ENCODE data around the gene HIP1R.

HIP1R gene

DNA sequence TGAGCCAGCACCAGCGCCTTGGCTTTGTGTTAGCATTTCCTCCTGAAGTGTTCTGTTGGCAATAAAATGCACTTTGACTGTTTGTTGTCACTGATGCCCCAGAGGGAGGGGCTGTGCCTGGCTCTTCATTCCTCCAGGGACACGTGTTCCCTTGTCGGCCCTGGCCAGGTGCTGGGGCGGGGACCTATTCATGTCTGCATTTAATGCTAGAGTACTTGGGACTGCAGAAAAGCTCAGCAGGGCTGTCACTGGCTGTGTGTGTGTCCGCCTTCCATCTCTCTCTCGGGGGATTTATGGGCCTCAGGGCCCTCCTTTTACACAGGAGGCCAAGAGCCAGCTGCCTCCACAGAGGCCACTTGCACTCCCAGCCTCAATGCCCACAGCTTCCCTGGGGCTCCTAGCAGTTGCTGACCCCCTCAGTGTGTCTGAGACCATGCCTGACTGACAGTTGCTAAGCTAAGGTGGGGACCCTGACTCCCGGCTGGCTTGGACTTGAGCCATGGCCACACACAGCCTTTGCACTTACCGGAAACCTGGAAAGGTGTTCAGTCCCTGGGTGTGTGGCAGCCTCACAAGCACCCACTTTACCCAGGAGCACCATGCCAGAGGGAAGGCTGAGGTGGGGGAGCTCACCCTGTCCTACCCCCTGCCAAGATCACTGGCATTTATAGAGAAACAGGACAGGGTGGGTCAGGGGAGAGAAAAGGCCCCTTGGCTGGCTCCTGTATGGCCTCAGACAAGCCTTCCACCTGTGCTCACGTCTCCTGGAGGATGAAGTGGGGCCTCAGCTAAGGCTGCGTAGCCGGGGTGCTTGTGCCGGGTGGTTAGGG is 27.8 kb downstream of the HIP1R start:
- no peaks in the 10 kb centered on the region for H3K4me1 ChIP-seq (ENCODE audit: control insufficient read depth, insufficient read depth, low read length)
- TF ChIP-seq GLIS2 (tag by site-specific recombination; IDR thresholded peaks at IDR 0.05) (0 out of 2 replicates have a peak, but pooled peaks have one; percentile 46), ZNF341 (tag by site-specific recombination; IDR thresholded peaks at IDR 0.05; ENCODE audit: low read depth) (peak; percentile 84), PATZ1 (tag by site-specific recombination; IDR thresholded peaks at IDR 0.05) (peak; percentile 44; the same call in 1 of the 2 replicates), BCL11A (tag by site-specific recombination; IDR thresholded peaks at IDR 0.05; ENCODE audit: low read depth) (no peak), ZNF558 (tag by site-specific recombination; IDR thresholded peaks at IDR 0.05) (no peak), ZNF26 (tag by site-specific recombination; IDR thresholded peaks at IDR 0.05) (no peak), GLIS1 (tag by site-specific recombination; IDR thresholded peaks at IDR 0.05) (peak; percentile 94)
- CTCF ChIA-PET = interaction anchor here (7.5 kb wide), 1 partner anchor 90 kb away, joined by 105 read pairs; no protein-coding TSS in a partner anchor
- no peaks in the 10 kb centered on the region for H3K9me3 ChIP-seq (ENCODE audit: control insufficient read depth, insufficient read depth, low read depth, low read length)
- H3K27ac ChIP-seq (ENCODE audit: extremely low read depth, low read depth, low read length) = no peak overlapping the region
- no peak overlapping the region for H3K4me3 ChIP-seq (ENCODE audit: low read depth, low read length)
- POLR2A ChIA-PET = no interaction called here
- H3K36me3 ChIP-seq (ENCODE audit: control insufficient read depth in 2 of 2, insufficient read depth in 1 of 2, low read length in 2 of 2) = peaks cover 0 to 56% of the 10 kb centered on the region in 2 experiments; a peak in 1 of 3 replicates

- Histone ChIP-seq H3K36me3 (ENCODE audit: control insufficient read depth in 2 of 2, insufficient read depth in 1 of 2, low read length in 2 of 2) (peaks cover 0 to 68% of the 10 kb centered on the region in 2 experiments; a peak in 1 of 3 replicates), H3K4me3 (ENCODE audit: low read depth, low read length) (no peak overlapping the region), H3K27ac (ENCODE audit: extremely low read depth, low read depth, low read length) (no peak overlapping the region; the same call in 1 of the 2 replicates), H3K9me3 (ENCODE audit: control insufficient read depth, insufficient read depth, low read depth, low read length) (no peaks in the 10 kb centered on the region), H3K4me1 (ENCODE audit: control insufficient read depth, insufficient read depth, low read length) (no peaks in the 10 kb centered on the region)
- POLR2A ChIA-PET = interaction anchor here (0.5 to 1.0 kb wide), 3 partner anchors 43 to 102 kb away, joined by 3 to 5 read pairs (median 4); partner anchors contain the start of gene ABCB9
- CTCF ChIA-PET = interaction anchor here (1.3 to 7.5 kb wide), 2 partner anchors 71 to 89 kb away, joined by 4 to 105 read pairs; no protein-coding TSS in a partner anchor
- TF ChIP-seq ZNF121 (tag by site-specific recombination; IDR thresholded peaks at IDR 0.05) (no peak), KLF1 (tag by site-specific recombination; IDR thresholded peaks at IDR 0.05) (no peak), ZNF274 (IDR thresholded peaks at IDR 0.05; ENCODE audit: low read length) (no peak), ZNF274 (tag by site-specific recombination; IDR thresholded peaks at IDR 0.05; ENCODE audit: borderline replicate concordance) (no peak), ZNF23 (tag by site-specific recombination; IDR thresholded peaks at IDR 0.05; ENCODE audit: borderline replicate concordance) (no peak), ZNF585B (tag by site-specific recombination; IDR thresholded peaks at IDR 0.05) (no peak), ZNF426 (tag by site-specific recombination; IDR thresholded peaks at IDR 0.05) (no peak), ZNF2 (tag by site-specific recombination; IDR thresholded peaks at IDR 0.05) (no peak), ZNF211 (tag by site-specific recombination; IDR thresholded peaks at IDR 0.05; ENCODE audit: low read depth) (no peak), ZNF488 (tag by site-specific recombination; IDR thresholded peaks at IDR 0.05) (no peak), ZNF423 (tag by site-specific recombination; IDR thresholded peaks at IDR 0.05) (no peak), ZNF138 (tag by site-specific recombination; IDR thresholded peaks at IDR 0.05; ENCODE audit: borderline replicate concordance) (no peak)
Measured at GRCh38 chr12:122864894-122865253, 29.6 kb downstream of the HIP1R start.

Data from HEK293 (cell line).